SK-N-SH (cell line): ENCODE results near the gene DICER1. TPM values are rescaled to one million over a fixed set of nuclear protein-coding genes. Genes with fewer than 3 reads are reported as not detected.

Source experiments
- CTCF ChIA-PET: fragments of 300-600, 350-600 bp; formaldehyde crosslinking; extraction: SDS; loops from one replicate; lab custom pipeline; 2021; lab: Yijun Ruan, JAX
- POLR2A ChIA-PET: fragments of 350-600 bp; sonication (Branson Sonifier 250); formaldehyde crosslinking; extraction: SDS; loops from one replicate; lab custom pipeline; 2020; ENCODE audit warnings: antibody characterized with exemption, inconsistent platforms; lab: Yijun Ruan, JAX
- DNase-seq: peaks from one replicate; pipeline ENCODE4 v3.0.0; 2012
- H2AFZ ChIP-seq: fragments of 200-600 bp; sonication (generic); 2 replicates; pipeline ENCODE4 v1.8.1; 2016; ENCODE audit warnings: antibody characterized with exemption, mild to moderate bottlenecking, low read depth
- H3F3A ChIP-seq: fragments of 200-600 bp; sonication (generic); replicated peaks from 2 replicates; pipeline ENCODE3; 2016; ENCODE audit warnings: antibody characterized with exemption, mild to moderate bottlenecking; ENCODE audit not compliant: insufficient read depth
- H3K27ac ChIP-seq, 2 experiments: fragments of 200-500 bp in 1 of 2; fragments of 200-600 bp in 1 of 2; sonication (Bioruptor generic) in 1 of 2; sonication (generic), shearing (Covaris generic) in 1 of 2; 2 replicates each; pipeline versions ENCODE4 v1.5.1 to v1.6.1; 2014 to 2016; ENCODE audit warnings: low read depth in 2 of 2, inconsistent platforms in 1 of 2, low read length in 1 of 2, mild to moderate bottlenecking in 1 of 2, mixed read lengths in 1 of 2
- H3K27me3 ChIP-seq: fragments of 200-600 bp; sonication (generic), shearing (Covaris generic); 2 replicates; pipeline ENCODE4 v1.6.1; 2016; ENCODE audit warnings: mixed run types; ENCODE audit not compliant: insufficient read depth
- H3K36me3 ChIP-seq, 2 experiments: fragments of 200-500 bp in 1 of 2; fragments of 200-600 bp in 1 of 2; sonication (Bioruptor generic) in 1 of 2; sonication (generic) in 1 of 2; replicated peaks in 1 of 2; 2 replicates each; pipeline versions ENCODE3 to v1.5.1; 2014 to 2016; ENCODE audit warnings: low read length in 1 of 2, mild to moderate bottlenecking in 1 of 2; ENCODE audit not compliant: insufficient read depth in 2 of 2, control insufficient read depth in 1 of 2
- H3K4me1 ChIP-seq, 2 experiments: fragments of 200-500 bp in 1 of 2; fragments of 200-600 bp in 1 of 2; sonication (Bioruptor generic) in 1 of 2; sonication (generic), shearing (Covaris generic) in 1 of 2; 2 replicates each; pipeline versions ENCODE4 v1.5.1 to v1.6.1; 2014 to 2016; ENCODE audit warnings: low read depth in 1 of 2, low read length in 1 of 2, mixed run types in 1 of 2; ENCODE audit not compliant: insufficient read depth in 2 of 2, control insufficient read depth in 1 of 2
- H3K4me2 ChIP-seq: fragments of 200-600 bp; sonication (generic), shearing (Covaris generic); 2 replicates; pipeline ENCODE4 v1.6.1; 2017; ENCODE audit warnings: mixed run types
- H3K4me3 ChIP-seq, 2 experiments: fragments of 200-500 bp in 1 of 2; fragments of 200-600 bp in 1 of 2; sonication (Bioruptor generic) in 1 of 2; sonication (generic), shearing (Covaris generic) in 1 of 2; 2 replicates each; pipeline versions ENCODE4 v1.5.1 to v1.8.1; 2014 to 2016; ENCODE audit warnings: low read depth in 2 of 2, inconsistent platforms in 1 of 2, low read length in 1 of 2, mild to moderate bottlenecking in 1 of 2, mixed read lengths in 1 of 2, moderate library complexity in 1 of 2
- H3K79me2 ChIP-seq: fragments of 200-600 bp; sonication (generic); 2 replicates; pipeline ENCODE4 v1.8.1; 2017; ENCODE audit warnings: mild to moderate bottlenecking; ENCODE audit not compliant: insufficient read depth
- H3K9ac ChIP-seq: fragments of 200-600 bp; sonication (generic); 2 replicates; pipeline ENCODE4 v1.6.1; 2017; ENCODE audit warnings: mixed run types
- H3K9me2 ChIP-seq: fragments of 200-600 bp; sonication (generic); 2 replicates; pipeline ENCODE4 v1.6.1; 2017; ENCODE audit warnings: mixed run types
- H3K9me3 ChIP-seq: fragments of 200-600 bp; sonication (generic); 2 replicates; pipeline ENCODE4 v1.6.1; 2017; ENCODE audit warnings: mixed run types, mild to moderate bottlenecking, moderate library complexity
- H4K20me1 ChIP-seq: fragments of 200-600 bp; sonication (generic); 2 replicates; pipeline ENCODE4 v1.6.1; 2017; ENCODE audit warnings: mild to moderate bottlenecking, mixed run types; ENCODE audit not compliant: insufficient read depth
- ELF1 ChIP-seq: IDR thresholded peaks from 2 replicates; pipeline ENCODE4 v1.4.0; 2012
- EZH2phosphoT487 ChIP-seq: fragments of 200-600 bp; sonication (generic); IDR thresholded peaks from 2 replicates; pipeline ENCODE4 v1.6.1; 2017; ENCODE audit warnings: low read depth, mixed run types, mild to moderate bottlenecking, antibody characterized with exemption, moderate library complexity, borderline replicate concordance
- FOSL2 ChIP-seq: IDR thresholded peaks from 2 replicates; pipeline ENCODE4 v1.4.0; 2012; ENCODE audit warnings: low read depth, mild to moderate bottlenecking, moderate library complexity, borderline replicate concordance
- FOXJ3 ChIP-seq: sonication (generic); formaldehyde crosslinking; IDR thresholded peaks from 2 replicates; pipeline ENCODE4 v1.5.1; 2020; ENCODE audit warnings: mild to moderate bottlenecking, missing genetic modification reagents
- GATA2 ChIP-seq: sonication (generic); formaldehyde crosslinking; IDR thresholded peaks from 2 replicates; pipeline ENCODE4 v1.5.0; 2020; ENCODE audit warnings: mild to moderate bottlenecking, missing genetic modification reagents
- MEF2A ChIP-seq: IDR thresholded peaks from 2 replicates; pipeline ENCODE4 v1.4.0; 2012; ENCODE audit warnings: low read depth, borderline replicate concordance
- NRF1 ChIP-seq: IDR thresholded peaks from 2 replicates; pipeline ENCODE4 v1.6.1; 2012; ENCODE audit warnings: low read depth, mild to moderate bottlenecking, low read length
- PBX3 ChIP-seq: IDR thresholded peaks from 2 replicates; pipeline ENCODE4; 2012
- RCOR1 ChIP-seq: fragments of 150-350 bp; IDR thresholded peaks from 2 replicates; pipeline ENCODE4 v1.6.1; 2017; ENCODE audit warnings: antibody characterized with exemption, low read length
- RFX5 ChIP-seq: IDR thresholded peaks from 2 replicates; pipeline ENCODE4 v1.6.1; 2012; ENCODE audit warnings: mild to moderate bottlenecking, improper control_type of control experiment, low read length
- SMC3 ChIP-seq: IDR thresholded peaks from 2 replicates; pipeline ENCODE4 v1.6.1; 2012; ENCODE audit warnings: low read depth, low read length, improper control_type of control experiment
- TCF12 ChIP-seq: IDR thresholded peaks from 2 replicates; pipeline ENCODE4 v1.4.0; 2012
- USF2 ChIP-seq: fragments of 150-350 bp; IDR thresholded peaks from 2 replicates; pipeline ENCODE4 v1.6.1; 2017; ENCODE audit warnings: antibody characterized with exemption, low read length, low read depth, borderline replicate concordance
- WGBS: methylation state at CpG from one replicate; pipeline ENCODE4 v1.1.6; 2017; ENCODE audit warnings: low lambda C conversion rate; 5-methylcytosine and 5-hydroxymethylcytosine counted together
- polyA plus RNA-seq, 3 experiments: library from polyadenylated mRNA; depleted of rRNA; stranded (reverse); fragments of >200 nt; gene quantifications; 2 replicates each; pipeline ENCODE4 v1.2.3, GENCODE V29; 2012
- TF ChIP-seq, protein P1 (sequence below): IDR thresholded peaks from 2 replicates; pipeline ENCODE4 v1.4.0; 2012; ENCODE audit warnings: low read depth, borderline replicate concordance

The DICER1 gene
- polyA plus RNA-seq, 1 of the 3 experiments (the other 2 are of a cell fraction) = 4.7 TPM

DNA sequence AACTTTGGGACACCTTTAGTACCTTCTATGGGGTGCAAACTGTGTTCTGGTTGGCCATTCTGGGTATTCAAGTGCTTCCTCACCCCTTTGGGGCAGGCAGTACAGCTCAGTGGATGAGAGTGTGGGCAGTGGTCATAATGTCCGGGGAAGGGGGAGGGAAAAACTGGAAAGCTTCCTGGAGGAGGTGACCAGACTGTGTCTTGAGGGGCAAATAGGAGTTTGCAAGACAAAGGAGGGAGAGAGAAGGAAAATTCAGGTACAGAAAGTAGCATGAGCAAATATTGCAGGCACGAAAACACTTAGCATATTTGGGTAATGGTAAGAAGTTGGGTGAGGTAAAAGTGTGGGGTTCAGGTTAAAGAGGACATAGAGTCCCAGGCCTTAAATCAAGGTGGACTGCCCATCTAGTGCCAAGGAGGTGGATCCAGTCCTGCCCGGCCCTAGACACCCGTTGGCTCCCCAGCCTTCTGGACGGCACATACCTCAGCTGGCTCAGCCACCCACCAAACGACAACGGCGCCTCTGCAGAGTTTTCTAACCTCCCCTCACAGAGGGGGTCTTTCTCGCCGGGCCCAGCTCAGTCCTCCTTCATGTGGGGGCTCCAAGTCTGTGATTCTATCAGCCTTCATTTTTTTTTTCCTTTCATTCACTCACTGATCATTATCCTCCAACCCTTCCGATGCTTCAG, 86.4 kb downstream of the DICER1 start (continued):
- TF ChIP-seq GATA2 (CRISPR knock-in tag) = no peak

DNA sequence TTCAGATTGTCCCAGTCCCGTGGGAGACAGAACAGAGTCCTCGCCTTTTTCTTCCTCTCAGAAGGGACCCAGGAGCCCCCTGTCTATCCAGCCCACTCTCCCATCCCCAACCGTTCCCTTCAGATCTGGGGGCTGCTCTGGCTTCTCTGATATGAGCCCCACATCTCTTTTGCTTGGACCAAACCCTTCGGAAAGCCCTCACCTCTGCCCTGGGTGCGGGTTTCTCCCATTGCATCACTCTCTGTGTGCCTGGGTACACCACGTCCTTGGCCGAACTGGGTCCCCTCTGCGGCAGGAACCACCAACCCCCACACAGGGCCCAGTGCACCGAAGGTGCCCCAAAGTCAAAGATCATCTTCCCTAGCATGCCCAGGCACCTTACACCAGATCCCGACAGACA, 87.8 kb downstream of the DICER1 start:
- H3K9ac ChIP-seq = no peak overlapping the region
- peaks cover 0 to 17% of the 10 kb centered on the region in 2 experiments; a peak in 2 of 4 replicates for H3K4me1 ChIP-seq
- POLR2A ChIA-PET = no interaction called here
- no peaks in the 10 kb centered on the region for H3K9me3 ChIP-seq
- no peak overlapping the region for H3K27ac ChIP-seq
- H3K4me3 ChIP-seq = no peak overlapping the region
- H3K79me2 ChIP-seq = no peaks in the 10 kb centered on the region
- TF ChIP-seq FOXJ3 (CRISPR knock-in tag) = no peak
- no peak for TF ChIP-seq NRF1
- H3K27me3 ChIP-seq = no peaks in the 10 kb centered on the region
- 80% methylated on average over 6 of the region's 10 CpGs for WGBS
- no peak overlapping the region for H2AFZ ChIP-seq
- H3K4me2 ChIP-seq = no peak overlapping the region
- CTCF ChIA-PET = no interaction called here
- no peaks in the 10 kb centered on the region for H3K9me2 ChIP-seq
- DNase-seq = no peak
- no peaks in the 10 kb centered on the region for H3K36me3 ChIP-seq
- no peaks in the 10 kb centered on the region for H3F3A ChIP-seq
- H4K20me1 ChIP-seq = no peaks in the 10 kb centered on the region

- CTCF ChIA-PET = no interaction called here
- Histone ChIP-seq H3K9me3 (no peaks in the 10 kb centered on the region), H3K27ac (no peak overlapping the region), H3K36me3 (no peaks in the 10 kb centered on the region), H3K4me3 (no peak overlapping the region), H4K20me1 (no peaks in the 10 kb centered on the region), H3K9ac (no peak overlapping the region), H3K9me2 (no peaks in the 10 kb centered on the region), H3K4me1 (peaks cover 0 to 17% of the 10 kb centered on the region in 2 experiments; a peak in 2 of 4 replicates), H3K27me3 (no peaks in the 10 kb centered on the region), H3F3A (no peaks in the 10 kb centered on the region), H3K4me2 (no peak overlapping the region), H3K79me2 (no peaks in the 10 kb centered on the region), H2AFZ (no peak overlapping the region)
- DNase-seq = no peak
- 64% methylated on average over 7 of the region's 7 CpGs for WGBS
- TF ChIP-seq RCOR1 (no peak), FOSL2 (no peak), ELF1 (no peak), PBX3 (no peak), GATA2 (CRISPR knock-in tag) (no peak), USF2 (no peak), MEF2A (no peak), SMC3 (no peak), FOXJ3 (CRISPR knock-in tag) (no peak), RFX5 (no peak), TCF12 (no peak), NRF1 (no peak), EZH2phosphoT487 (no peak)
- TF ChIP-seq, protein P1, sequence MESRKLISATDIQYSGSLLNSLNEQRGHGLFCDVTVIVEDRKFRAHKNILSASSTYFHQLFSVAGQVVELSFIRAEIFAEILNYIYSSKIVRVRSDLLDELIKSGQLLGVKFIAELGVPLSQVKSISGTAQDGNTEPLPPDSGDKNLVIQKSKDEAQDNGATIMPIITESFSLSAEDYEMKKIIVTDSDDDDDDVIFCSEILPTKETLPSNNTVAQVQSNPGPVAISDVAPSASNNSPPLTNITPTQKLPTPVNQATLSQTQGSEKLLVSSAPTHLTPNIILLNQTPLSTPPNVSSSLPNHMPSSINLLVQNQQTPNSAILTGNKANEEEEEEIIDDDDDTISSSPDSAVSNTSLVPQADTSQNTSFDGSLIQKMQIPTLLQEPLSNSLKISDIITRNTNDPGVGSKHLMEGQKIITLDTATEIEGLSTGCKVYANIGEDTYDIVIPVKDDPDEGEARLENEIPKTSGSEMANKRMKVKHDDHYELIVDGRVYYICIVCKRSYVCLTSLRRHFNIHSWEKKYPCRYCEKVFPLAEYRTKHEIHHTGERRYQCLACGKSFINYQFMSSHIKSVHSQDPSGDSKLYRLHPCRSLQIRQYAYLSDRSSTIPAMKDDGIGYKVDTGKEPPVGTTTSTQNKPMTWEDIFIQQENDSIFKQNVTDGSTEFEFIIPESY = no peak
- POLR2A ChIA-PET = no interaction called here
Measured at GRCh38 chr14:95069018-95069417, 88.3 kb downstream of the DICER1 start.
